ENCODE data around the gene CNTNAP2.

DNA sequence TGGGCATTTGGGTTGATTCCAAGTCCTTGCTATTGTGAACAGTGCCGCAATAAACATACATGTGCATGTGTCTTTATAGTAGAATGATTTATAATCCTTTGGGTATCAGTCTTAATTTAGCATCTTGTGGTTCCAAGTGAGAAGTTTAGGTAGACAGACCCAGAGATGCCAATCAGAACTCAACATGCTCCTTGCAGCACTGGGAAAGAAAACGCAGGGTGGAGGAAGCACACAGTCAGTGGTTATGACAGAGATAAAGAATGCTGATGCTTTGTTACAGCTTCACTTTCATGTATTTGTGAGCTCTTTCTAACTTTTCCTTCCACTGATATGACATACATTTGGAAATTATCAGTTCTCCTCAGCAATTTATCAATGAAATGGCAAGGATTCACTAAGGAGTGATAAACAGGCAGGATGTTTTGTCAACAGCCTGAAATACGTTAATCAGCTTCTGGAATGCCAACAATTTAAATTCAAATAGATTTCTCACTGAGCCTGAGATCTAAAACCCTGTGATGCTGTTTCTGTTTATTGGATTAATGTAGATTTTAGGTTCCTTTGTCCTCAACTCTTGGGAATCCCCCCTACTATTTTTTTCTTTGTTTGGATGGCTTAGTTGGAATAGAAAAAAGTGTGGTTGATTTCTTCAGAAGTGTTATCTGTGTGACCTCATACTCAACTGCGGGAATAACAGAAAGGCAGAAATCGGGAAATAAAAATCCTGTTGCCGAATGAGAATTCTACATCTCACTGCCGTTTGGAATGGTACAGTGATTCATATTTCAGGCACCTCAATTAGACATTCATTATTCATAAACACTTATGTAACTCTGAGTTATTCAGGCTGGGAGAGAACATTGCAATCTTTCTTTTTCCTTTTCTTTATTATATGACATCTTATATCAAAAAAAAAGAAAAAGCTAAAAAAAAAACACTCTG is 675.0 kb downstream of the CNTNAP2 start:
- no peak for TF ChIP-seq EZH2phosphoT487 (IDR thresholded peaks at IDR 0.05; ENCODE audit: borderline replicate concordance, low read depth, low read length)
- TF ChIP-seq, protein P1, sequence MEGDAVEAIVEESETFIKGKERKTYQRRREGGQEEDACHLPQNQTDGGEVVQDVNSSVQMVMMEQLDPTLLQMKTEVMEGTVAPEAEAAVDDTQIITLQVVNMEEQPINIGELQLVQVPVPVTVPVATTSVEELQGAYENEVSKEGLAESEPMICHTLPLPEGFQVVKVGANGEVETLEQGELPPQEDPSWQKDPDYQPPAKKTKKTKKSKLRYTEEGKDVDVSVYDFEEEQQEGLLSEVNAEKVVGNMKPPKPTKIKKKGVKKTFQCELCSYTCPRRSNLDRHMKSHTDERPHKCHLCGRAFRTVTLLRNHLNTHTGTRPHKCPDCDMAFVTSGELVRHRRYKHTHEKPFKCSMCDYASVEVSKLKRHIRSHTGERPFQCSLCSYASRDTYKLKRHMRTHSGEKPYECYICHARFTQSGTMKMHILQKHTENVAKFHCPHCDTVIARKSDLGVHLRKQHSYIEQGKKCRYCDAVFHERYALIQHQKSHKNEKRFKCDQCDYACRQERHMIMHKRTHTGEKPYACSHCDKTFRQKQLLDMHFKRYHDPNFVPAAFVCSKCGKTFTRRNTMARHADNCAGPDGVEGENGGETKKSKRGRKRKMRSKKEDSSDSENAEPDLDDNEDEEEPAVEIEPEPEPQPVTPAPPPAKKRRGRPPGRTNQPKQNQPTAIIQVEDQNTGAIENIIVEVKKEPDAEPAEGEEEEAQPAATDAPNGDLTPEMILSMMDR (conservative IDR thresholded peaks at IDR 0.05; ENCODE audit: low read length), result no peak
